SIG-M5 (cell line): ENCODE data around the gene CATSPERB.
"Not testable (repeated sequence)": the region's sequence is repeated elsewhere in the genome, so short reads cannot be mapped to it uniquely, and the experiment has no call there.

Experiments used
- DNase-seq: peaks from one replicate; lab custom pipeline; 2025; lab: John Stamatoyannopoulos, UW

Gene CATSPERB

DNA sequence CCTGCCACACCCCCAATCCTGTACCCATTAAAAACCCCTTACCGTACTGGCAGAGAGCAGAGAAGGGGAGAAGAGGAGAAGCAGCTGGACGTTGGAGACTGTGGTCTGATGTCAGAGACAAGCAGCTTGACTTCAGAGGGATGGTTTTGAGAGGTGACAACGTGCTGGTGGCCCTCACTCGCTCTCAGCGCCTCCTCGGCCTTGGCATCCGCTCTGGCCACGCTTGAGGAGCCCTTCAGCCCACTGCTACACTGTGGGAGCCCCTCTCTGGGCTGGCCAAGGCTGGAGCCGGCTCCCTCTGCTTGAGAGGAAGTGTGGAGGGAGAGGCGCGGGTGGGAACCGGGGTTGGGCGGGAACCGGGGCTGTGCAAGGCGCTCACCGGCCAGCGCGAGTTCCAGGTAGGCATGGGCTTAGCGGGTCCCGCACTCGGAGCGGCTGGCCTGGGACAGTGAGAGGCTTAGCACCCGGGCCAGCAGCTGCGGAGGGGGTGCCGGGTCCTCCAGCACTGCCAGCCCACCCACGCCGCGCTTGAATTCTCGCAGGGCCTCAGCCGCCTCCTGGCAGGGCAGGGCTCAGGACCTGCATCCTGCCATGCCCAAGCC is 154.2 kb downstream of the CATSPERB start:
- DNase-seq: no peak

DNA sequence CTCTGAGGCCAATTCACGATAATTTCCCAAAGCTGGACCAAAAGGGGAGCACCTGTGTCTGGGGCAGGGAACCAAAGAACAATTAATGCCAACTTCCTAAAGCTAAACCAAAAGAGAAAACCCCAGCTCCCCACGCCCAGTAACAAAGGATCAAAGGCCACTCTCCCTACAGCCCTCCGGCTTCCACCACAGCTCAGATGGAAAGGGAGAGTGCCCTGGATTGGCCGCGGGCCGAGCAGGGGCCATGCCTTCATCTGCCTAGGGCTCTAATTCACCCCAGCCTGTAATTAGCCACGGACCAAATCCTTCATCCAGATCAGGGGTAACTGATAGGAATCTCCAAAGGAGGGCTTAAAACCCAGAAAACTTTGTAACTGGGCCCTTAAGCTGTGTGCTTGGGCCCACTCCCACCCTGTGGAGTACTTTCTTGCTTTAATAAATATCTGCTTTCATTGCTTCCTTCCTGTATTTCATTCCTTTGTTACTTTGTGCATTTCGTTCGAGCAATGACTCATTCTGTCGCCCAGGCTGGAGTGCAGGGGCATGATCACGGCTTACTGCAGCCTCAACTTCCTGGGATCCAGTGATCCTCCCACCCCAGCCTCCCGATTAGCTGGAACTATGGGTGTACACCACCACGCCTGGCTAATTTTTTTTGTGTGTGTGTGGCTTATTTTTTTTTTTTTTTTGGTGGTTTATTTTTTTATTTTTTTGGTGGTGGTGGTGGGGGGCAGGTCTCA is 156.2 kb downstream of the CATSPERB start:
- DNase-seq: no peak

- DNase-seq: no peak
These were observed 157.7 kb downstream of the CATSPERB start for GRCh38 chr14:91573894-91574837.

- no peak for DNase-seq
These were observed 158.4 kb downstream of the CATSPERB start for GRCh38 chr14:91573528-91573893.

DNA sequence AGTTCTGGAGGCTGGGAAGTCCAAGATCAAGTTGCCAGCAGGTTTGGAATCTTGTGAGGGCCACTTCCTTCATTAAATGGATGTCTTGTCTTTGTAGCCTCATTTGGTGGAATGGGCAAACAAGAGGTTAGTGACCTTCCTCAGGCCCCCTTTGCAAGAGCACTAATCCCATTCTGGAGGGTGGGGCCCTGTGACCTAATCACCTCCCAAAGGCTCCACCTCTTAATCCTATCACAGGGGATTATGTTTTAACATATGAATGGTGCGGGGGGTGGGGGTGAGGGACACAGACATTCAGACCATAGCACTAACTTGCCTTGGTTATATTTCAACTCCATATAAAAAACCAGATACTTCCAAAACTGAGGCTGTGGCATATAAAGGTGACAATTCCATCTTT is 161.9 kb downstream of the CATSPERB start:
- DNase-seq: no peak

- DNase-seq: no peak
These were observed 162.6 kb downstream of the CATSPERB start for GRCh38 chr14:91569301-91569700.

- DNase-seq: no peak
These were observed 163.3 kb downstream of the CATSPERB start for GRCh38 chr14:91568626-91569025.

- DNase-seq: not testable (repeated sequence)
These were observed 164.1 kb downstream of the CATSPERB start for GRCh38 chr14:91567827-91568226.

DNA sequence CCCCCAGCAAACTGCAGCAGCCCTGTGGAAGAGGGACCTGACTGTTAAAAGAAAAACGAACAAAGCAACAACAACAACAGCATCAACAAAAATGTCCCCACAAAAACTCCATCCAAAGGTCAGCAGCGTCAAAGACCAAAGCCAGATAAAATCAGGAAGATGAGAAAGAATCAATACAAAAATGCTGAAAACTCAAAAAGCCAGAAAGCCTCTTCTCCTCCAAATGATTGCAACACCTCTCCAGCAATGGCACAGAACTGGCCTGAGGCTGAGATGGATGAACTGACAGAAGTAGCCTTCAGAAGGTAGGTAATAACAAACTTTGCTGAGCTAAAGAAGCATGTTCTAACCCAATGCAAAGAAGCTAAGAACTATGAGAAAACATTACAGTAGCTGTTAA is 176.4 kb downstream of the CATSPERB start:
- DNase-seq: no peak

- no peak for DNase-seq
These were observed 177.2 kb downstream of the CATSPERB start for GRCh38 chr14:91554535-91555332.

DNA sequence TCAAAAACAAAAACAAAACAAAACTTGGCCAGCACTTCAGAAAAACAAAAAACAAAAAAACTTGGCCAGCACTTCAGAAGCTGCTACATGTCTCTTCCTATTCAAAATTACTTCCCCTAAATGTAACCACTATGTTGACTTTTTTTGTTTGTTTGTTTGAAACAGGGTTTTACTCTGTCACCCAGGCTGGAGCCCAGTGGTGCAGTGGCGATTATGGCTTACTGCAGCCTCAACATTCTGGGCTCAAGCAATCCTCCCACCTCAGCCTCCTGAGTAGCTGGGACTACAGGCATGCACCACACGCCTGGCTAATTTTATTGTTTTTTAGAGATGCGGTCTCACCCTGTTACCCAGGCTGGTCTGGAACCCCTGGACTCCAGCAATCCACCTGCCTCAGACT is 183.8 kb downstream of the CATSPERB start:
- no peak for DNase-seq

DNA sequence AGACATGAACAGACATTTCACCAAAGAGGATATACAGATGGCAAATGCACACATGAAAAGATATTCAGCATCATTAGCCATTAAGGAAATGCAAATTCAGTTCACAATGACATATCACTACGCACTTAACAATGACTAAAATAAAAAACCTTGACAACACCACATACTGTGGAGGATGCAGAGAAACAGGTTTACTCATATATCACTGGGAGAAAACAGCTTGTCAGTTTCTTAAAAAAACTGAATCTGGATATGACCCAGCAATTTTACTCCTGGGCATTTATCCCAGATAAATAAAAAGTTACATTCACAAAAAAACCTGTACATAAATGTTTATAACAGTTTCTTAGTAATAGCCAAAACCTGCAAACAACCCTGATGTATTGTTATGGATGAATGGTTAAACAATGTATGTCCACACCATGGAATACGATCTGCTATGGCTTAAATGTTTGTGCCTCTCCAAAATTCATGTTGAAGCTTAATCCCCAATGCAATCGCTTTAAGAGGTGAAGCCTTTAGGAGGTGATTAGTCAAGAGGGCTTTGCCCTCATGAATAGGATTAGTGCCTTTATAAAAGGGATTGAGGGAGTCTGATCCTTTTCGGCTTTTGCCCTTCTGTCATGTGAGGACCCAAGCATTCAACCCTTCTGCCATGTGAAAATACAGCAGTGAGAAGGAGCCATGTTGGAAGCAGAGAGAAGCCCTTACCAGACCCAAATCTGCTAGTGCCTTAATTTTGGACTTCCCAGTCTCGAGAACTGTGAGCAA is 185.8 kb downstream of the CATSPERB start:
- no peak for DNase-seq

DNA sequence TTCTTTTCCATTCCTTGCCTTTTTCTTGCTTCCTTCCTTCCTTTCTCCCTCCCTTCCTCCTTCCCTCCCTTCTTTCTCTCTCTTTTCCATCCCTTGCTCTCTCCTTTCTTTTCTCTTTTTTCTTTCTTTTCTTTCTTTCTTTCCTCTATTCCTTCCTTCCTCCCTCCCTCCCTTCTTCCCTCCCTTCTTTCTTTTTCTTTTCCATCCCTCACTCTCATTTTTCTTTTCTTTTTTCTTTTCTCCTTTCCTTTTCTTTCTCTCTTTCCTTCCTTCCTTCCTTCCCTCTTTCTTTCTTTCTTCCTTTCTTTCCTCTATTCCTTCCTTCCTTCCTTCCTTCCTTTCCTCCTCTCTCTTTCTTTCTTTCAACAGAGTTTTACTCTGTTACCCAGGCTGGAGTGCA is 186.7 kb downstream of the CATSPERB start:
- no peak for DNase-seq

DNA sequence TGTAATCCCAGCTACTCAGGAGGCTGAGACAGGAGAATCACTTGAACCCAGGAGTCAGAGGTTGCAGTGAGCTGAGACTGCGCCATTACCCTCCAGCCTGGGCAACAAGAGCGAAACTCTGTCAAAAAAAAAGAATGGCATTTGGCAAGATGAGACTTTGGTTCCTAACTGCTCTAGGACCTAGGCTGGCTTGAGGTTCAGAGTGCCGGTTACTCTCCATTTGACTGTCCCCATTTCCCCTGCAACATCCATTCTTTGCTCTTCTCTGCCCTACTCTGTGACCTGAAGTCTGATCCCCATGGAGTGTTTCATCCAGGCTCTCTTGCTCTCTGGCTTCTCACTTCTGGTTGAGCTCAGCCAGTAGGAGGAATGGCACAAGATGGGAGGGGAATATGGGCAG is 195.6 kb downstream of the CATSPERB start:
- no peak for DNase-seq

- DNase-seq: not testable (repeated sequence)
These were observed 197.8 kb downstream of the CATSPERB start for GRCh38 chr14:91534059-91534458.

DNA sequence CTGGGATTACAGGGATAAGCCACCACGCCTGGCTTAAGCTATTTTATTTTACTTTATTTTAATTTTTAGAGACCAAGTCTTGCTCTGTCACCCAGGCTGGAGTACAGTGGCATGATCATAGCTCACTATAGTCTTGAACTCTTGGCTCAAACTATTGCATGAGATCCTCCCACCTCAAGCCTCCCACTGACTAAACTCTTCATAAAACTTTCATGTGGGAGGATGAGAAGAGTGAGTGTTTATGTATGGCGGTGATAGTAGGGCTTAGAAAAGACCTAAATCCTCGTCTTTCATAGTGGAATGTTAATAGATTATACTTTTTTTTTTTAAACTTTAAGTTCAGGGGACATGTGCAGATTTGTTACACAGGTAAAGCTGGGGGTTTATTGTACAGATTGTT is 198.3 kb downstream of the CATSPERB start:
- DNase-seq: no peak
